ENCODE results near the gene BOC. TPM values are rescaled to one million over a fixed set of nuclear protein-coding genes. Genes with fewer than 3 reads are reported as not detected.

BOC gene
- total RNA-seq, 1 donor from 2014 or later: 93.1 TPM

- Histone ChIP-seq H3K27me3 (no peaks in the 10 kb centered on the region), H3K36me3 (no peaks in the 10 kb centered on the region), H3K9me3 (no peaks in the 10 kb centered on the region), H3K4me1 (no peaks in the 10 kb centered on the region), H3K27ac (no peak overlapping the region), H3K4me3 (no peak overlapping the region)
- TF ChIP-seq POLR2AphosphoS5 (IDR thresholded peaks at IDR 0.05; ENCODE audit: insufficient read depth in 1 of 2, low read depth in 1 of 2) (no peak), POLR2A (IDR thresholded peaks at IDR 0.05) (no peak), CTCF (IDR thresholded peaks at IDR 0.05) (no peak)
- no peak for DNase-seq (ENCODE audit: extremely low spot score in 2 of 2)
- intact Hi-C loops (cut with DNase I): no loop called here
Measured at GRCh38 chr3:113186566-113186965, 24.8 kb upstream of the BOC start.

- Histone ChIP-seq H3K9me3 (no peaks in the 10 kb centered on the region), H3K27me3 (no peaks in the 10 kb centered on the region), H3K4me1 (peaks cover 23% of the 10 kb centered on the region), H3K36me3 (no peaks in the 10 kb centered on the region), H3K4me3 (no peak overlapping the region), H3K27ac (no peak overlapping the region)
- TF ChIP-seq CTCF (IDR thresholded peaks at IDR 0.05): no peak
- TF ChIP-seq POLR2AphosphoS5 (IDR thresholded peaks at IDR 0.05; ENCODE audit: insufficient read depth in 1 of 2, low read depth in 1 of 2): no peak
- no peak for TF ChIP-seq POLR2A (IDR thresholded peaks at IDR 0.05)
- intact Hi-C loops (cut with DNase I): no loop called here
- no peak for DNase-seq (ENCODE audit: extremely low spot score in 2 of 2)
Measured at GRCh38 chr3:113193288-113193687, 18.1 kb upstream of the BOC start.

GRCh38 chr3:113193719-113194118 is 17.6 kb upstream of the BOC start:
- TF ChIP-seq POLR2A (IDR thresholded peaks at IDR 0.05): no peak
- TF ChIP-seq CTCF (IDR thresholded peaks at IDR 0.05): no peak
- TF ChIP-seq POLR2AphosphoS5 (IDR thresholded peaks at IDR 0.05; ENCODE audit: insufficient read depth in 1 of 2, low read depth in 1 of 2): no peak
- Histone ChIP-seq H3K27me3 (no peaks in the 10 kb centered on the region), H3K4me1 (peaks cover 23% of the 10 kb centered on the region), H3K4me3 (no peak overlapping the region), H3K9me3 (no peaks in the 10 kb centered on the region), H3K36me3 (no peaks in the 10 kb centered on the region), H3K27ac (no peak overlapping the region)
- DNase-seq (ENCODE audit: extremely low spot score in 2 of 2): no peak
- intact Hi-C loops (cut with DNase I): no loop called here

GRCh38 chr3:113194823-113195401 is 16.4 kb upstream of the BOC start:
- Histone ChIP-seq H3K36me3 (no peaks in the 10 kb centered on the region), H3K27me3 (no peaks in the 10 kb centered on the region), H3K27ac (no peak overlapping the region), H3K4me1 (peaks cover 23% of the 10 kb centered on the region), H3K4me3 (no peak overlapping the region), H3K9me3 (no peaks in the 10 kb centered on the region)
- DNase-seq (ENCODE audit: extremely low spot score in 2 of 2): no peak
- TF ChIP-seq POLR2A (IDR thresholded peaks at IDR 0.05) (no peak), POLR2AphosphoS5 (IDR thresholded peaks at IDR 0.05; ENCODE audit: insufficient read depth in 1 of 2, low read depth in 1 of 2) (no peak), CTCF (IDR thresholded peaks at IDR 0.05) (no peak)
- intact Hi-C loops (cut with DNase I): no loop called here

- Histone ChIP-seq H3K27ac (no peak overlapping the region), H3K27me3 (no peaks in the 10 kb centered on the region), H3K4me1 (peaks cover 10% of the 10 kb centered on the region), H3K4me3 (no peak overlapping the region), H3K9me3 (no peaks in the 10 kb centered on the region), H3K36me3 (no peaks in the 10 kb centered on the region)
- TF ChIP-seq CTCF (IDR thresholded peaks at IDR 0.05) (no peak), POLR2AphosphoS5 (IDR thresholded peaks at IDR 0.05; ENCODE audit: insufficient read depth in 1 of 2, low read depth in 1 of 2) (no peak), POLR2A (IDR thresholded peaks at IDR 0.05) (no peak)
- DNase-seq (ENCODE audit: extremely low spot score in 2 of 2): no peak
- intact Hi-C loops (cut with DNase I): no loop called here
Measured at GRCh38 chr3:113200351-113200750, 11.0 kb upstream of the BOC start.
